K562 (cell line): ENCODE measurements around the gene MPZL1. TPM values are rescaled to one million over a fixed set of nuclear protein-coding genes. Genes with fewer than 3 reads are reported as not detected.
A peak's percentile ranks its signal among the peaks of the same experiment; 100 is the strongest.

Experiments used
- BCL6 ChIP-seq: fragments of 250-450 bp; sonication (Bioruptor Pico); IDR thresholded peaks from 2 replicates; pipeline ENCODE4 v1.4.0; 2020
- BHLHE40 ChIP-seq: IDR thresholded peaks from 2 replicates; pipeline ENCODE4 v1.6.1; 2011; ENCODE audit warnings: low read length, improper control_type of control experiment
- COPS2 ChIP-seq: fragments of 450-650 bp; conservative IDR thresholded peaks from 2 replicates; pipeline ENCODE4 v1.6.1; 2016; ENCODE audit warnings: mild to moderate bottlenecking, moderate library complexity
- FOSL1 ChIP-seq: fragments of 200-800 bp; sonication (Bioruptor generic); conservative IDR thresholded peaks from 2 replicates; pipeline ENCODE4 v1.6.1; 2016; ENCODE audit warnings: missing genetic modification characterization, missing compliant biosample characterization
- LCOR ChIP-seq: sonication (generic); formaldehyde crosslinking; IDR thresholded peaks from 2 replicates; pipeline ENCODE4 v1.8.0; 2022; ENCODE audit warnings: mild to moderate bottlenecking, missing genetic modification reagents
- MAFF ChIP-seq: IDR thresholded peaks from 2 replicates; pipeline ENCODE4 v1.6.1; 2012; ENCODE audit warnings: low read length, improper control_type of control experiment
- NBN ChIP-seq: fragments of 450-650 bp; IDR thresholded peaks from 2 replicates; pipeline ENCODE4 v1.6.1; 2016; ENCODE audit warnings: low read depth, mild to moderate bottlenecking
- PHB ChIP-seq: fragments of 250-450 bp; sonication (Bioruptor Pico); IDR thresholded peaks from 2 replicates; pipeline ENCODE4 v1.5.0; 2021
- PHF21A ChIP-seq: fragments of 450-650 bp; IDR thresholded peaks from 2 replicates; pipeline ENCODE4 v1.6.1; 2017; ENCODE audit warnings: low read depth, borderline replicate concordance
- PRMT5 ChIP-seq: sonication (generic); formaldehyde crosslinking; IDR thresholded peaks from 2 replicates; pipeline ENCODE4 v1.5.0; 2020; ENCODE audit warnings: missing genetic modification reagents
- RBBP5 ChIP-seq: fragments of 200-600 bp; sonication (generic); IDR thresholded peaks from 2 replicates; pipeline ENCODE4 v1.6.1; 2012; ENCODE audit warnings: borderline replicate concordance, mild to moderate bottlenecking, low read length, control low read depth, inconsistent platforms; ENCODE audit not compliant: insufficient read depth, poor library complexity, severe bottlenecking
- RBM15 ChIP-seq: fragments of 200-400 bp; formaldehyde crosslinking; IDR thresholded peaks from 2 replicates; pipeline ENCODE4 v1.6.1; 2018; ENCODE audit warnings: mild to moderate bottlenecking, low read length, moderate library complexity; ENCODE audit not compliant: insufficient read depth
- RNF2 ChIP-seq: sonication (generic); IDR thresholded peaks from 2 replicates; pipeline ENCODE4 v1.6.1; 2016
- SIN3B ChIP-seq: fragments of 450-650 bp; IDR thresholded peaks from 2 replicates; pipeline ENCODE4 v1.6.1; 2017; ENCODE audit warnings: low read depth, mild to moderate bottlenecking, moderate library complexity
- SOX6 ChIP-seq: fragments of 450-650 bp; IDR thresholded peaks from 2 replicates; pipeline ENCODE4 v1.6.1; 2014; ENCODE audit warnings: mild to moderate bottlenecking
- SRSF9 ChIP-seq: fragments of 200-400 bp; formaldehyde crosslinking; IDR thresholded peaks from 2 replicates; pipeline ENCODE4 v1.6.1; 2017; ENCODE audit warnings: low read depth, low read length, borderline replicate concordance
- TARDBP ChIP-seq: fragments of 450-650 bp; IDR thresholded peaks from 2 replicates; pipeline ENCODE4 v1.6.1; 2016
- TBP ChIP-seq: optimal IDR thresholded peaks from 2 replicates; pipeline ENCODE3; 2011; ENCODE audit warnings: low read depth, low read length, improper control_type of control experiment
- ZFX ChIP-seq: sonication (generic); formaldehyde crosslinking; IDR thresholded peaks from 2 replicates; pipeline ENCODE4 v1.8.0; 2022; ENCODE audit warnings: mild to moderate bottlenecking, missing genetic modification reagents, moderate library complexity
- ZNF282 ChIP-seq: sonication (generic); formaldehyde crosslinking; IDR thresholded peaks from 2 replicates; pipeline ENCODE4 v1.8.1; 2023; ENCODE audit warnings: missing genetic modification reagents
- ZNF347 ChIP-seq: fragments of 450-650 bp; formaldehyde crosslinking; IDR thresholded peaks from 2 replicates; pipeline ENCODE4 v1.4.0; 2020; ENCODE audit warnings: low read depth, mild to moderate bottlenecking, moderate library complexity
- ZNF584 ChIP-seq: fragments of 200-800 bp; sonication (Bioruptor generic); IDR thresholded peaks from 2 replicates; pipeline ENCODE4 v1.6.1; 2016; ENCODE audit warnings: low read depth, mild to moderate bottlenecking, missing genetic modification characterization, missing compliant biosample characterization
- ZNF609 ChIP-seq: sonication (generic); formaldehyde crosslinking; IDR thresholded peaks from 2 replicates; pipeline ENCODE4 v1.8.1; 2023; ENCODE audit warnings: missing genetic modification reagents, mild to moderate bottlenecking, borderline replicate concordance
- polyA plus RNA-seq, 8 experiments: library from polyadenylated mRNA; depleted of rRNA in 4 of 8; stranded (reverse) in 5 of 8; unstranded in 3 of 8; fragments of >200 nt; fragmentation: Nextera tagmentation in 2 of 8; fragmentation: Illumina TruSeq in 1 of 8; extraction: Ambion mirVana in 2 of 8; extraction: Trizol in 1 of 8; gene quantifications; 2 replicates each; pipeline versions ENCODE4 v1.2.1 to v1.2.3, GENCODE V29; 2011 to 2014; ENCODE audit warnings: inconsistent platforms in 1 of 8, missing spikeins in 1 of 8
- total RNA-seq, 7 experiments: library from RNA; depleted of rRNA in 6 of 7; stranded (reverse); fragments of >200 nt in 6 of 7; fragmentation: Illumina TruSeq in 2 of 7; extraction: Trizol in 2 of 7; gene quantifications; 2 replicates each; pipeline versions ENCODE4 v1.2.1 to v1.2.3, GENCODE V29; 2011 to 2021; ENCODE audit warnings: low replicate concordance in 1 of 7
- TF ChIP-seq, protein P1 (sequence below): sonication (generic); formaldehyde crosslinking; IDR thresholded peaks from 2 replicates; pipeline ENCODE4 v1.8.1; 2023; ENCODE audit warnings: mild to moderate bottlenecking, missing genetic modification reagents
- TF ChIP-seq, protein P2 (sequence below): conservative IDR thresholded peaks from 2 replicates; pipeline ENCODE4 v1.6.1; 2011; ENCODE audit warnings: low read depth, mild to moderate bottlenecking, low read length; ENCODE audit not compliant: control insufficient read depth

Gene MPZL1
- total and polyA plus RNA-seq, 9 of the 15 experiments (the other 6 are each of a cell fraction or from before 2014, with no cell fraction given) = 14.5 to 153 (median 66.5) TPM

GRCh38 chr1:167825419-167826079, 103.8 kb downstream of the MPZL1 start (continued):
- TF ChIP-seq SIN3B = no peak
- TF ChIP-seq, protein P1, sequence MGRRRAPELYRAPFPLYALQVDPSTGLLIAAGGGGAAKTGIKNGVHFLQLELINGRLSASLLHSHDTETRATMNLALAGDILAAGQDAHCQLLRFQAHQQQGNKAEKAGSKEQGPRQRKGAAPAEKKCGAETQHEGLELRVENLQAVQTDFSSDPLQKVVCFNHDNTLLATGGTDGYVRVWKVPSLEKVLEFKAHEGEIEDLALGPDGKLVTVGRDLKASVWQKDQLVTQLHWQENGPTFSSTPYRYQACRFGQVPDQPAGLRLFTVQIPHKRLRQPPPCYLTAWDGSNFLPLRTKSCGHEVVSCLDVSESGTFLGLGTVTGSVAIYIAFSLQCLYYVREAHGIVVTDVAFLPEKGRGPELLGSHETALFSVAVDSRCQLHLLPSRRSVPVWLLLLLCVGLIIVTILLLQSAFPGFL = no peak
- no peak for TF ChIP-seq TARDBP
- no peak for TF ChIP-seq PHB (CRISPR knock-in tag)
- no peak for TF ChIP-seq BHLHE40
- TF ChIP-seq PHF21A = no peak
- no peak for TF ChIP-seq BCL6 (CRISPR knock-in tag)
- no peak for TF ChIP-seq RBBP5
- no peak for TF ChIP-seq COPS2
- peak; percentile 36; the same call in 1 of the 2 replicates for TF ChIP-seq SOX6
- peak; percentile 78; the same call in 1 of the 2 replicates for TF ChIP-seq ZNF584 (CRISPR knock-in tag)
- TF ChIP-seq FOSL1 = peak; percentile 12; the same call in 1 of the 2 replicates
- TF ChIP-seq, protein P2, sequence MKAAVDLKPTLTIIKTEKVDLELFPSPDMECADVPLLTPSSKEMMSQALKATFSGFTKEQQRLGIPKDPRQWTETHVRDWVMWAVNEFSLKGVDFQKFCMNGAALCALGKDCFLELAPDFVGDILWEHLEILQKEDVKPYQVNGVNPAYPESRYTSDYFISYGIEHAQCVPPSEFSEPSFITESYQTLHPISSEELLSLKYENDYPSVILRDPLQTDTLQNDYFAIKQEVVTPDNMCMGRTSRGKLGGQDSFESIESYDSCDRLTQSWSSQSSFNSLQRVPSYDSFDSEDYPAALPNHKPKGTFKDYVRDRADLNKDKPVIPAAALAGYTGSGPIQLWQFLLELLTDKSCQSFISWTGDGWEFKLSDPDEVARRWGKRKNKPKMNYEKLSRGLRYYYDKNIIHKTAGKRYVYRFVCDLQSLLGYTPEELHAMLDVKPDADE = no peak
- TF ChIP-seq ZNF282 (CRISPR knock-in tag) = no peak
- 0 out of 2 replicates have a peak, but pooled peaks have one; percentile 31 for TF ChIP-seq RNF2
- no peak for TF ChIP-seq NBN
- TF ChIP-seq ZNF347 (CRISPR knock-in tag) = no peak
- no peak for TF ChIP-seq TBP
- no peak for TF ChIP-seq PRMT5
- no peak for TF ChIP-seq ZNF609 (CRISPR knock-in tag)
- no peak for TF ChIP-seq MAFF
- TF ChIP-seq ZFX = no peak
- no peak for TF ChIP-seq RBM15
- no peak for TF ChIP-seq LCOR (CRISPR knock-in tag)
- no peak for TF ChIP-seq SRSF9
